ENCODE results near the gene PDGFA. TPM values are rescaled to one million over a fixed set of nuclear protein-coding genes. Genes with fewer than 3 reads are reported as not detected.

The PDGFA gene
- total RNA-seq, 4 donors from 2014 or later = 60.2 to 123 (median 104) TPM

DNA sequence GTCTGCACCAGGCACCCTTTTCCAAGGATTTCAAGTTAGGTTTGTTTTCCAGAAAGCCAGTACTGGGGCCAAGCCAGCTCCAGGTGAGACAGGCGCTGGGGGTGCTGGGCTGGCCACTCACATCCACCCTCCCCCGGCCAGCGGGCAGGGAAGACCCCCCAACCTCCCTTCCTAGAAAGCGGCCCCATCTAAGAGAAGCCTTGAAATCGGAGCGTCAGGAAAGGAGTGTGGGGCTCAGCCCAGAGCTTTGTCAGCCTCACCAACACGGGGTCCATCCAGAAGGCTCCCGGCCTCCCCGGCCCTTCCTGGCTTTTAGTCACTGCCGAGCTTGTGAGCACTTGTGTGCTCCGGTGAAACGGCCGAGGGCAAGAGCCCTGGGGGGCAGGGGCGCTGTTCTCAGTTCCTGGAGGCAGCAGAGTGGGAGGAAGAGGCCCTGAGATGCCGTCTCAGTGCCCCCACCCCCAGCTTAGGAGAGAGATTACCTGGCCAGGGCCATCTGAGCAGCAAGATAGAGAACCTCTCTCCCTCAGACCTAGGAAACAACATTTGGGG is 39.6 kb downstream of the PDGFA start:
- H3K4me3 ChIP-seq = no peak overlapping the region
- H3K9me3 ChIP-seq = no peaks in the 10 kb centered on the region
- intact Hi-C loops (cut with DNase I; ENCODE audit: low total_unique reads) = no loop called here
- WGBS, 2 donors (ENCODE audit: low coverage in 1 of 2) = 72% methylated on average over 14 of the region's 15 CpGs; no CpG with 5 or more reads in 1 of the 2 donors
- in situ Hi-C loops (cut with MboI; ENCODE audit: low pct_ligation_motif_present in 1 of 4, low pct_unique_long_range_greater_than_20kb in 1 of 4, low sequenced_read_pairs in 3 of 4) = no loop called here
- peaks cover 12% of the 10 kb centered on the region for H3K27me3 ChIP-seq
- TF ChIP-seq CTCF (IDR thresholded peaks at IDR 0.05) (no peak), EP300 (IDR thresholded peaks at IDR 0.05; ENCODE audit: low read depth) (no peak), POLR2A (IDR thresholded peaks at IDR 0.05) (no peak), POLR2AphosphoS5 (IDR thresholded peaks at IDR 0.05) (no peak)
- DNase-seq = no peak
- H3K4me1 ChIP-seq = no peaks in the 10 kb centered on the region
- no peaks in the 10 kb centered on the region for H3K36me3 ChIP-seq
- H3K27ac ChIP-seq = no peak overlapping the region

GRCh38 chr7:479115-479947 is 40.3 kb downstream of the PDGFA start:
- Histone ChIP-seq H3K4me1 (no peaks in the 10 kb centered on the region), H3K27ac (no peak overlapping the region), H3K27me3 (peaks cover 7% of the 10 kb centered on the region), H3K9me3 (no peaks in the 10 kb centered on the region), H3K36me3 (no peaks in the 10 kb centered on the region), H3K4me3 (no peak overlapping the region)
- in situ Hi-C loops (cut with MboI; ENCODE audit: low pct_ligation_motif_present in 1 of 4, low pct_unique_long_range_greater_than_20kb in 1 of 4, low sequenced_read_pairs in 3 of 4) = no loop called here
- DNase-seq = no peak
- TF ChIP-seq POLR2A (IDR thresholded peaks at IDR 0.05) (no peak), POLR2AphosphoS5 (IDR thresholded peaks at IDR 0.05) (no peak), EP300 (IDR thresholded peaks at IDR 0.05; ENCODE audit: low read depth) (no peak)
- 64 to 74% methylated on average over 7 to 19 of the region's 20 CpGs for WGBS, 2 donors (ENCODE audit: low coverage in 1 of 2)
- intact Hi-C loops (cut with DNase I; ENCODE audit: low total_unique reads) = no loop called here

DNA sequence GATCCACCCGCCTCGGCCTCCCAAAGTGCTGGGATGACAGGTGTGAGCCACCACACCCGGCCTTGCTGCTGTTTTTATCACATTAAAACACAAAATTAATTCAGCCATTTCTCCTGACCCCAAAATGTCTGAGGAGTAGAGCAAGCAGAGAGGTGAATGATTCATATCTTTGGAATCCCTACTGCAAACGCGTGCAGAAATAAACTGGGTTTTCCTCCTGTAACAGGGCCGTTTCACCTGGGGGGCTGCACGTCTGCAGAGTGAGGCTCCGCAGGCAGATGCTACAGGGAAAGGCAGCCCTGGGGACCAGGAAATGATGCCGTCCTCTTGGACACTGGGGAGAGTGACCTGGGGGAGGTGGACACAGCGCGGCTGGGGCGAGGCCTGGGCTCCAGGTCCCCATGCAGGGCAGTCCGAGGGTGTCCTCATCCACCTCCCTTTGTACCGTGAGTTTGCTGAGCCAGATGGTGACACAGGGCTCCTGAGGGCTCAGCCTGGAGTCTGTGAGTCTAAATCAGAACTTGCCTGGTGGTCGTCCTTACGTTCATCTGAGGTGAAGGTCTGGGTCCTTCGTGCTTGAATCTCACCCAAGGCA is 41.9 kb downstream of the PDGFA start:
- no peak for TF ChIP-seq EP300 (IDR thresholded peaks at IDR 0.05; ENCODE audit: low read depth)
- no peak for TF ChIP-seq POLR2AphosphoS5 (IDR thresholded peaks at IDR 0.05)
- TF ChIP-seq CTCF (IDR thresholded peaks at IDR 0.05) = no peak
- TF ChIP-seq POLR2A (IDR thresholded peaks at IDR 0.05) = no peak
- H3K27me3 ChIP-seq = peaks cover 7% of the 10 kb centered on the region
- H3K4me1 ChIP-seq = no peaks in the 10 kb centered on the region
- DNase-seq = no peak
- intact Hi-C loops (cut with DNase I; ENCODE audit: low total_unique reads) = no loop called here
- no peak overlapping the region for H3K27ac ChIP-seq
- in situ Hi-C loops (cut with MboI; ENCODE audit: low pct_ligation_motif_present in 1 of 4, low pct_unique_long_range_greater_than_20kb in 1 of 4, low sequenced_read_pairs in 3 of 4) = no loop called here
- H3K36me3 ChIP-seq = no peaks in the 10 kb centered on the region
- no peak overlapping the region for H3K4me3 ChIP-seq
- WGBS, 2 donors (ENCODE audit: low coverage in 1 of 2) = 73% methylated on average over 17 of the region's 17 CpGs; no CpG with 5 or more reads in 1 of the 2 donors
- no peaks in the 10 kb centered on the region for H3K9me3 ChIP-seq

- H3K9me3 ChIP-seq = no peaks in the 10 kb centered on the region
- H3K36me3 ChIP-seq = no peaks in the 10 kb centered on the region
- TF ChIP-seq POLR2AphosphoS5 (IDR thresholded peaks at IDR 0.05) (no peak), CTCF (IDR thresholded peaks at IDR 0.05) (no peak), POLR2A (IDR thresholded peaks at IDR 0.05) (no peak), EP300 (IDR thresholded peaks at IDR 0.05; ENCODE audit: low read depth) (no peak)
- no peak overlapping the region for H3K27ac ChIP-seq
- WGBS, 2 donors (ENCODE audit: low coverage in 1 of 2) = 91 to 100% methylated on average over 4 to 31 of the region's 33 CpGs
- DNase-seq = no peak
- peaks cover 0 to 3% (median 0%) of the 10 kb centered on the region in 4 donors for H3K4me1 ChIP-seq
- in situ Hi-C loops (cut with MboI; ENCODE audit: low pct_ligation_motif_present in 1 of 4, low pct_unique_long_range_greater_than_20kb in 1 of 4, low sequenced_read_pairs in 3 of 4) (no loop called here), intact Hi-C loops (cut with DNase I; ENCODE audit: low total_unique reads) (no loop called here)
- H3K4me3 ChIP-seq = no peak overlapping the region
- H3K27me3 ChIP-seq = peaks cover 7% of the 10 kb centered on the region
These were observed 42.8 kb downstream of the PDGFA start for GRCh38 chr7:476736-477360.
